Measurements from ENCODE around the gene SAMD4B.
A peak's percentile ranks its signal among the peaks of the same experiment; 100 is the strongest.
"Not testable (repeated sequence)": the region's sequence is repeated elsewhere in the genome, so short reads cannot be mapped to it uniquely, and the experiment has no call there.

SAMD4B gene

GRCh38 chr19:39335168-39335548 is 7.1 kb upstream of the SAMD4B start:
- Histone ChIP-seq H3K4me3 (ENCODE audit: low read depth, low read length, poor library complexity, severe bottlenecking) (peak overlapping the region; percentile 70), H3K36me3 (ENCODE audit: insufficient read depth, low read length) (no peaks in the 10 kb centered on the region), H3K9me2 (ENCODE audit: low read depth, low read length) (no peaks in the 10 kb centered on the region), H3K9me3 (ENCODE audit: low read length) (no peaks in the 10 kb centered on the region), H3K79me2 (ENCODE audit: insufficient read depth, low read length) (no peaks in the 10 kb centered on the region), H3K9ac (ENCODE audit: low read length) (peak overlapping the region; percentile 82), H3K4me2 (ENCODE audit: low read length) (peak overlapping the region; percentile 84), H2AFZ (ENCODE audit: low read length) (no peak overlapping the region), H3K4me1 (ENCODE audit: insufficient read depth, low read length, severe bottlenecking) (peaks cover 26% of the 10 kb centered on the region), H3K27ac (ENCODE audit: low read depth, low read length, poor library complexity, severe bottlenecking) (peak overlapping the region; percentile 66), H4K20me1 (ENCODE audit: insufficient read depth, low read length) (no peaks in the 10 kb centered on the region), H3K27me3 (ENCODE audit: insufficient read depth, low read length) (no peaks in the 10 kb centered on the region), H3F3A (ENCODE audit: insufficient read depth, low read length) (0 out of 2 replicates have a peak, but pooled peaks cover 4% of the 10 kb centered on the region)
- TF ChIP-seq EZH2 (IDR thresholded peaks at IDR 0.05; ENCODE audit: borderline replicate concordance, low read length) (no peak), CTCF (IDR thresholded peaks at IDR 0.05; ENCODE audit: low read length) (no peak)

GRCh38 chr19:39336483-39336882 is 5.7 kb upstream of the SAMD4B start:
- no peak overlapping the region for H2AFZ ChIP-seq (ENCODE audit: low read length)
- no peaks in the 10 kb centered on the region for H3K27me3 ChIP-seq (ENCODE audit: insufficient read depth, low read length)
- H3K36me3 ChIP-seq (ENCODE audit: insufficient read depth, low read length): no peaks in the 10 kb centered on the region
- H3K9me2 ChIP-seq (ENCODE audit: low read depth, low read length): no peaks in the 10 kb centered on the region
- no peak overlapping the region; the same call in 1 of the 2 replicates for H3K4me2 ChIP-seq (ENCODE audit: low read length)
- no peak overlapping the region for H3K4me3 ChIP-seq (ENCODE audit: low read depth, low read length, poor library complexity, severe bottlenecking)
- no peaks in the 10 kb centered on the region for H3K79me2 ChIP-seq (ENCODE audit: insufficient read depth, low read length)
- no peaks in the 10 kb centered on the region for H4K20me1 ChIP-seq (ENCODE audit: insufficient read depth, low read length)
- no peaks in the 10 kb centered on the region for H3K9me3 ChIP-seq (ENCODE audit: low read length)
- peaks cover 34% of the 10 kb centered on the region for H3K4me1 ChIP-seq (ENCODE audit: insufficient read depth, low read length, severe bottlenecking)
- no peak for TF ChIP-seq EZH2 (IDR thresholded peaks at IDR 0.05; ENCODE audit: borderline replicate concordance, low read length)
- TF ChIP-seq CTCF (IDR thresholded peaks at IDR 0.05; ENCODE audit: low read length): no peak
- no peak overlapping the region for H3K9ac ChIP-seq (ENCODE audit: low read length)
- H3K27ac ChIP-seq (ENCODE audit: low read depth, low read length, poor library complexity, severe bottlenecking): peak overlapping the region; percentile 66
- 0 out of 2 replicates have a peak, but pooled peaks cover 4% of the 10 kb centered on the region for H3F3A ChIP-seq (ENCODE audit: insufficient read depth, low read length)

- H3K27ac ChIP-seq (ENCODE audit: low read depth, low read length, poor library complexity, severe bottlenecking): no peak overlapping the region
- H4K20me1 ChIP-seq (ENCODE audit: insufficient read depth, low read length): no peaks in the 10 kb centered on the region
- no peak overlapping the region for H3K4me2 ChIP-seq (ENCODE audit: low read length)
- H3K79me2 ChIP-seq (ENCODE audit: insufficient read depth, low read length): peaks cover 6% of the 10 kb centered on the region; the same call in 1 of the 2 replicates
- H2AFZ ChIP-seq (ENCODE audit: low read length): no peak overlapping the region
- H3F3A ChIP-seq (ENCODE audit: insufficient read depth, low read length): 0 out of 2 replicates have a peak, but pooled peaks cover 4% of the 10 kb centered on the region
- H3K27me3 ChIP-seq (ENCODE audit: insufficient read depth, low read length): no peaks in the 10 kb centered on the region
- TF ChIP-seq EZH2 (IDR thresholded peaks at IDR 0.05; ENCODE audit: borderline replicate concordance, low read length) (no peak), CTCF (IDR thresholded peaks at IDR 0.05; ENCODE audit: low read length) (no peak)
- H3K9me3 ChIP-seq (ENCODE audit: low read length): no peaks in the 10 kb centered on the region
- H3K9ac ChIP-seq (ENCODE audit: low read length): no peak overlapping the region
- H3K36me3 ChIP-seq (ENCODE audit: insufficient read depth, low read length): no peaks in the 10 kb centered on the region
- H3K4me1 ChIP-seq (ENCODE audit: insufficient read depth, low read length, severe bottlenecking): peaks cover 52% of the 10 kb centered on the region
- H3K9me2 ChIP-seq (ENCODE audit: low read depth, low read length): no peaks in the 10 kb centered on the region
- no peak overlapping the region for H3K4me3 ChIP-seq (ENCODE audit: low read depth, low read length, poor library complexity, severe bottlenecking)
Observed at GRCh38 chr19:39339674-39340073, 2.5 kb upstream of the SAMD4B start.

DNA sequence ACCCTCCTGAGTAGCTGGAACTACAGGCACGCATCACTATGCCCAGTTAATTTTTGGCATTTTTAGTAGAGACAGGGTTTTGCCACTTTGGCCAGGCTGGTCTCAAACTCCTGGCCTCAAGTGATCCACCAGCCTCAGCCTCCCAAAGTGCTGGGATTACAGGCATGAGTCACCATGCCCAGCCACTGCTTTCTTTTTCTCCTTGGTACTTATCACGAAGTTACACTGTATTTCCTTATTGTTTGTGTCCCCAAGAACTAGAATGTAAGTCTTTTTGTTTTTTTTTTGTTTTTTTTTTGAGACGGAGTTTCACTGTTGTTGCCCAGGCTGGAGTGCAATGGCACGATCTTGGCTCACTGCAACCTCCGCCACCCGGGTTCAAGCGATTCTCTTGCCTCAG is 2.1 kb upstream of the SAMD4B start:
- H3F3A ChIP-seq (ENCODE audit: insufficient read depth, low read length); H3K9me3 ChIP-seq (ENCODE audit: low read length); H3K9ac ChIP-seq (ENCODE audit: low read length); H2AFZ ChIP-seq (ENCODE audit: low read length); H3K79me2 ChIP-seq (ENCODE audit: insufficient read depth, low read length); H3K36me3 ChIP-seq (ENCODE audit: insufficient read depth, low read length); H3K27ac ChIP-seq (ENCODE audit: low read depth, low read length, poor library complexity, severe bottlenecking); H3K4me2 ChIP-seq (ENCODE audit: low read length); H4K20me1 ChIP-seq (ENCODE audit: insufficient read depth, low read length); H3K4me3 ChIP-seq (ENCODE audit: low read depth, low read length, poor library complexity, severe bottlenecking); H3K27me3 ChIP-seq (ENCODE audit: insufficient read depth, low read length); H3K9me2 ChIP-seq (ENCODE audit: low read depth, low read length): not testable (repeated sequence)
- H3K4me1 ChIP-seq (ENCODE audit: insufficient read depth, low read length, severe bottlenecking): peaks cover 48% of the 10 kb centered on the region
